PC-9 (cell line): ENCODE results near the gene CFAP61. TPM values are rescaled to one million over a fixed set of nuclear protein-coding genes. Genes with fewer than 3 reads are reported as not detected.
"Not testable (repeated sequence)": the region's sequence is repeated elsewhere in the genome, so short reads cannot be mapped to it uniquely, and the experiment has no call there.

Experiments used
- BruUV-seq: library from RNA; stranded (reverse); fragments of 400-500 nt; replicated peaks from 2 replicates; lab custom pipeline; 2021; lab: Mats Ljungman, UMichigan
- CTCF ChIA-PET: fragments of 300-600 bp; sonication (Branson Sonifier 250); formaldehyde crosslinking; loops from one replicate; lab custom pipeline; 2022; ENCODE audit warnings: antibody characterized with exemption; lab: Charles Lee
- POLR2A ChIA-PET: fragments of 300-600 bp; sonication (Branson Sonifier 250); formaldehyde crosslinking; loops from one replicate; lab custom pipeline; 2022; ENCODE audit warnings: antibody characterized with exemption; ENCODE audit not compliant: unreplicated experiment; lab: Charles Lee
- DNase-seq, 2 experiments: peaks; one replicate each; pipeline versions ENCODE4 v3.0.0 to v3.0.0-alpha.2; 2015 to 2022; ENCODE audit warnings: mixed read lengths in 1 of 2
- H2AFZ ChIP-seq: fragments of 200-600 bp; sonication (generic); 2 replicates; pipeline ENCODE4 v1.8.1; 2017; ENCODE audit warnings: antibody characterized with exemption
- H3F3A ChIP-seq: fragments of 200-600 bp; sonication (generic); 2 replicates; pipeline ENCODE4 v1.8.1; 2017; ENCODE audit warnings: antibody characterized with exemption, mild to moderate bottlenecking, low read depth; ENCODE audit not compliant: insufficient read depth
- H3K27ac ChIP-seq: fragments of 200-600 bp; sonication (generic); 2 replicates; pipeline ENCODE4 v1.6.1; 2016; ENCODE audit warnings: mixed run types
- H3K27me3 ChIP-seq: fragments of 200-600 bp; sonication (generic); 2 replicates; pipeline ENCODE4 v1.6.1; 2016; ENCODE audit warnings: low read depth, mixed run types; ENCODE audit not compliant: insufficient read depth
- H3K36me3 ChIP-seq: fragments of 200-600 bp; sonication (generic); 2 replicates; pipeline ENCODE4 v1.6.1; 2016; ENCODE audit warnings: low read depth, mixed run types
- H3K4me1 ChIP-seq: fragments of 200-600 bp; sonication (generic); replicated peaks from 2 replicates; pipeline ENCODE4 v1.6.1; 2016; ENCODE audit warnings: mixed run types; ENCODE audit not compliant: insufficient read depth
- H3K4me2 ChIP-seq: fragments of 200-600 bp; sonication (generic); 2 replicates; pipeline ENCODE4 v1.6.1; 2017; ENCODE audit warnings: mixed run types
- H3K4me3 ChIP-seq: fragments of 200-600 bp; sonication (generic); 2 replicates; pipeline ENCODE4 v1.6.1; 2016; ENCODE audit warnings: mixed run types
- H3K79me2 ChIP-seq: fragments of 200-600 bp; sonication (generic); 2 replicates; pipeline ENCODE4 v1.6.1; 2017; ENCODE audit warnings: low read depth, mixed run types
- H3K9me2 ChIP-seq: fragments of 200-600 bp; sonication (generic); 2 replicates; pipeline ENCODE4 v1.8.1; 2017; ENCODE audit warnings: mild to moderate bottlenecking; ENCODE audit not compliant: insufficient read depth
- H3K9me3 ChIP-seq: fragments of 200-600 bp; sonication (generic); 2 replicates; pipeline ENCODE4 v1.8.1; 2016; ENCODE audit warnings: low read depth; ENCODE audit not compliant: insufficient read depth
- H4K20me1 ChIP-seq: fragments of 200-600 bp; sonication (generic); 2 replicates; pipeline ENCODE4 v1.8.1; 2017; ENCODE audit not compliant: insufficient read depth
- CTCF ChIP-seq: fragments of 200-600 bp; sonication (generic); conservative IDR thresholded peaks from 2 replicates; pipeline ENCODE4 v1.6.1; 2017; ENCODE audit warnings: mixed run types, antibody characterized with exemption, mild to moderate bottlenecking, moderate library complexity
- EZH2 ChIP-seq: fragments of 200-600 bp; sonication (generic); IDR thresholded peaks from 2 replicates; pipeline ENCODE4 v1.8.0; 2017; ENCODE audit warnings: antibody characterized with exemption, low read depth
- intact Hi-C: fragments of 100-400 bp; cut with micrococcal nuclease; formaldehyde crosslinking; loops from one replicate; pipeline ENCODE4 v1.10.0; 2022; ENCODE audit not compliant: unreplicated experiment
- total RNA-seq: library from RNA; stranded (reverse); gene quantifications from 2 replicates; pipeline ENCODE4 v1.2.3, GENCODE V29; 2021

Gene CFAP61
- total RNA-seq, 1 experiment from 2014 or later = 2.6 TPM

GRCh38 chr20:20215976-20216727 is 163.8 kb downstream of the CFAP61 start:
- peaks cover 60% of the 10 kb centered on the region for H3K27me3 ChIP-seq
- no peak for TF ChIP-seq EZH2
- no peak for TF ChIP-seq CTCF
- CTCF ChIA-PET = no interaction called here

GRCh38 chr20:20216941-20217340 is 164.6 kb downstream of the CFAP61 start:
- no peak for DNase-seq
- no peaks in the 10 kb centered on the region for H3F3A ChIP-seq
- TF ChIP-seq CTCF (no peak), EZH2 (no peak)
- H3K9me2 ChIP-seq = no peaks in the 10 kb centered on the region
- POLR2A ChIA-PET = no interaction called here
- H3K79me2 ChIP-seq = no peaks in the 10 kb centered on the region
- H3K36me3 ChIP-seq = no peaks in the 10 kb centered on the region
- intact Hi-C loops = no loop called here
- H3K4me2 ChIP-seq = no peak overlapping the region
- no TSS peak for BruUV-seq
- H4K20me1 ChIP-seq = no peaks in the 10 kb centered on the region
- no peak overlapping the region for H3K27ac ChIP-seq
- no peak overlapping the region for H3K4me3 ChIP-seq
- H2AFZ ChIP-seq = no peak overlapping the region
- H3K27me3 ChIP-seq = peaks cover 66% of the 10 kb centered on the region
- H3K4me1 ChIP-seq = no peaks in the 10 kb centered on the region
- no peaks in the 10 kb centered on the region for H3K9me3 ChIP-seq
- CTCF ChIA-PET = no interaction called here

More at GRCh38 chr20:20215976-20216727, 163.8 kb downstream of the CFAP61 start:
- POLR2A ChIA-PET = no interaction called here
- no peaks in the 10 kb centered on the region for H3F3A ChIP-seq
- H4K20me1 ChIP-seq = no peaks in the 10 kb centered on the region
- H3K4me3 ChIP-seq = no peak overlapping the region
- no TSS peak for BruUV-seq
- no peaks in the 10 kb centered on the region for H3K9me2 ChIP-seq
- no peak overlapping the region for H2AFZ ChIP-seq
- H3K36me3 ChIP-seq = no peaks in the 10 kb centered on the region
- no peak for DNase-seq
- intact Hi-C loops = no loop called here
- H3K79me2 ChIP-seq = no peaks in the 10 kb centered on the region
- no peaks in the 10 kb centered on the region for H3K9me3 ChIP-seq
- no peak overlapping the region for H3K4me2 ChIP-seq
- H3K27ac ChIP-seq = no peak overlapping the region
- H3K4me1 ChIP-seq = no peaks in the 10 kb centered on the region

DNA sequence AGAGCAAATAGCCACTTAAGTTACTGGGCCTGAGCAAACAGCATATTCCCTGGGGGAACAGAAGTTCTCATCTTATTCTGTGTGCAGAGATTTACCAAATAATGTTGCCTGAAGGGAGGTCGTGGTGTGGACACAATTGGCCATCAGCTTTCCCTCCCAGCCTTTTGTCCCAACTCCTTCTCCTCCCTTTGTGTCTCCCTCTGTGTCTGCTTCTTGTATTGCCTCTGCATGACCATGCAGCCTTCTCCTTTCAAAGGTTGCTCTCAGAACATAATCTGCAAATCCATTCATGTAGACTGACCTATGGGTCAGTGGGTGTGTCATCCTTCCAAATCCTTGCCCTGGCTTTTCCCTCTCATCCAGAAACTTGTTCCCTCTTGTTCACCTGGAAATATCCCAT is 165.3 kb downstream of the CFAP61 start:
- H3K9me3 ChIP-seq = no peaks in the 10 kb centered on the region
- no peaks in the 10 kb centered on the region for H4K20me1 ChIP-seq
- H3K4me3 ChIP-seq = no peak overlapping the region
- TF ChIP-seq CTCF (no peak), EZH2 (no peak)
- H2AFZ ChIP-seq = no peak overlapping the region
- H3K4me1 ChIP-seq = no peaks in the 10 kb centered on the region
- H3K79me2 ChIP-seq = no peaks in the 10 kb centered on the region
- H3K9me2 ChIP-seq = no peaks in the 10 kb centered on the region
- H3K27me3 ChIP-seq = peaks cover 66% of the 10 kb centered on the region
- intact Hi-C loops = no loop called here
- DNase-seq = no peak
- H3F3A ChIP-seq = no peaks in the 10 kb centered on the region
- CTCF ChIA-PET = no interaction called here
- no peak overlapping the region for H3K4me2 ChIP-seq
- no peaks in the 10 kb centered on the region for H3K36me3 ChIP-seq
- POLR2A ChIA-PET = no interaction called here
- BruUV-seq = no TSS peak
- no peak overlapping the region for H3K27ac ChIP-seq

GRCh38 chr20:20218106-20218505 is 165.8 kb downstream of the CFAP61 start:
- H3K4me1 ChIP-seq, intact Hi-C loops, H3F3A ChIP-seq, H2AFZ ChIP-seq, BruUV-seq, H3K36me3 ChIP-seq, H3K79me2 ChIP-seq, H4K20me1 ChIP-seq, H3K4me3 ChIP-seq, H3K9me2 ChIP-seq, H3K9me3 ChIP-seq, H3K4me2 ChIP-seq, CTCF ChIA-PET, H3K27ac ChIP-seq, DNase-seq: not testable (repeated sequence)
- POLR2A ChIA-PET = interaction anchor here (0.6 kb wide), 1 partner anchor 130 kb away, joined by 16 read pairs; no protein-coding TSS in a partner anchor
- H3K27me3 ChIP-seq = peaks cover 66% of the 10 kb centered on the region
